ENCODE data around the gene MBOAT1.

MBOAT1 gene

DNA sequence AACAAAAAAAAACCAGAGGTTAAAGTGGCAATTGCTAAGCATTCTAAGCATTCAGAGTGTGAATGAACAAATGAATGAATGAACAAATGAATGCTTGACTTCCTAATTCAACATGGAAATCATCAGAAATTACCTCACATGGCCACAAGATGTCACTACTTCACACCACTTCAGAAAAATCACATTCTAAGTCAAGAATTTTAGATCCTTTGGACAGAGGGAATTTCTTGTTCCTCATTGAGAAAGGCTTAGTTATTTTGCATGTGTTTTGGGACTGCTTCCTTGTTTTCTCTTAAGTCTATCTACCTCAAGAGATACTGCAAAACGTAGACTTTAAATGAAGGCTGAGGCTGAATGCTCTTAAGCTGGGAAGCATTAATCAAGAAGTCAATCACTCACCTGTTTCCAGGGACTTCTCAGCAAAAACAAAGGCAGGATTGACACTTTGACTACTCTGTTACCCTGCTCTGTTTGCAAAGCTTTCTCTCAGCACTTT, 120.2 kb downstream of the MBOAT1 start:
- no peak for DNase-seq

DNA sequence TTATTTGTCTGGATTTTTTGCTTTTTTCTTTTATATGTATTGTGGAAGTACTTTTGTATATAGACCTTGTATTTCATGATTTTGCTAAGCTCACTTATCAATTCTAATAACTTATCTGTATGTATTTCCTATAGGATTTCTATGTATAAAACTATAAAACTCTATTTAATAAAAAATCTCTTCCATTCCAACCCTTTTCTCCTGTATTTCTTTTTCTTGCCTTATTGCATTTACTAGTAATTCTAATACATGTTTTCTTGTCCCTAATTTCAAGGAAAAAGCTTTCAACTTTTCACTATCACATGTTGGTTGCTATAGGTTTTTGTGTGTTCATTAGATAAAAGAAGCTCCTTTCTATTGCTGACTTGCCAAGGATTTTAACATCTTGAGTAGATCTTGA, 125.3 kb downstream of the MBOAT1 start:
- no peak for DNase-seq

DNA sequence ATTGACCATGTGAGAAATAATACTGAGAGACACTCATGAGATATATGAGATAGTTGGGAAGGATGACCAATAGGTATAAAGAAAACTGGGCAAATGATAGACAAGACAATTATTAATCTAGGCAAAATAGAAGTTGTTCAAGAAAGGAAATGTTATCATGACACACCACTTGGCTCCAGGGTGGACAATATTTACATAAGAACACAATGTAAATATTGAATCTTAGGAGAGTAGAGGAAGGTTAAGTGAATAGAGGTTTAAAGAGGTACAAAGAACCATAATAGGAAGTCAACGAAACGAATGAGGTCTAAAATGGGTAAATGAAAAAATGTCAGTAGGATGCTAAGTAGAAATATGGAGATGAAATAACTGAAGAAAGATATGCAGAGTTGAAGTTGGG, 126.5 kb downstream of the MBOAT1 start:
- no peak for DNase-seq

DNA sequence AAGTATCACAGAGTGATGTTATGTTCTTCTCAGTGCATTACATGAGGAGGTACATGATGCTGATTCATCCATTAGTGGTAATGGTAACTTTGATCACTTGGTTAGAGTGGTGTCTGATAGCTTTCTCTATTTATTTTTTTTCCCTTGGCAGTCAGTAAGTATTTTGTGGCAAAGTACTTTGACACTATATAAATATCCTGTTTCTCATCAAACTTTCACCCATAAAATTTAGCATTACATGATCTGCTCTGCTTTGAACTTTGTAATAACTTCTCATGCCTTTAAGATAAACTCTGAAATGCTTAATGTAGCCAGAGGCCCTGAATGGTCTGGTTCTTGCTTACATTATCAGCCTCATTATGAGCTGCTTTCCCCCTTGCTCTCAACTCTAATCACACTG, 127.9 kb downstream of the MBOAT1 start:
- DNase-seq, result no peak

DNA sequence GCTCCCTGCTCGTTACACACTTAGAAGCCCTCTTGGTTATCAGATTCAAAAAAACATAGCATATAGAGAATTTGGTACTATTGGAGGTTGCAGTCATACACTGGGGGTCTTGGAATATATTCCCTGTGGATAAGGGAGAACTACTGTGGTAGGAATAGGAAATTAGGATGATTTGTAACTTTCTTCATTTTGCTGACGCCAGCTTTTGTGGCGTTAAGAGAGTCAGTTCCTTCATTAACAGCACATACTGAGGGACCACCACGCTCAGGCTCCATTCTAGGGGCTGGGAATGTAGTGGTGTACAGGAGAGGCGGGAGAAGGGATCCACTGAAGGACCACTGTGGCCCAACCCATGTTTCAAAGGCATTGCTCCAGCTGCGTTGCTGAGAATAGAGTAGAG, 140.3 kb downstream of the MBOAT1 start:
- no peak for DNase-seq

DNA sequence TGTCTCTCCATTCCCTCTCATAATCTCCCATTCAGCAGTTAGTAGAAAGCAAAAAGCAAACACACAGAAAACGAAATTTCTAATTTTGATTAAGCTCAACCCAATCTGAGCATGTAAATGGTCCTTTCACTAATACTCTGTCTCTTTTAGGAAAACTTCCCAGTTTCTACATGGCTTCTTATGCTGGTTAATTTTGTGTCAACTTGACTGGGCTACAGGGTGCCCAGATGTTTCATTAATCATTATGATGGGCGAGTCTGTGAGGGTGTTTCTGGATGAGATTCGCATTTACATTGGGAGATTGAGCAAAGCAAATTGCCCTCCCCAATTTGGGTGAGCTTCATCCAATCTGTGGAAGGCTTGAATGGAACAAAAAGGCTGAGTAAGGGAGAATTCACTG, 142.2 kb downstream of the MBOAT1 start:
- no peak for DNase-seq

DNA sequence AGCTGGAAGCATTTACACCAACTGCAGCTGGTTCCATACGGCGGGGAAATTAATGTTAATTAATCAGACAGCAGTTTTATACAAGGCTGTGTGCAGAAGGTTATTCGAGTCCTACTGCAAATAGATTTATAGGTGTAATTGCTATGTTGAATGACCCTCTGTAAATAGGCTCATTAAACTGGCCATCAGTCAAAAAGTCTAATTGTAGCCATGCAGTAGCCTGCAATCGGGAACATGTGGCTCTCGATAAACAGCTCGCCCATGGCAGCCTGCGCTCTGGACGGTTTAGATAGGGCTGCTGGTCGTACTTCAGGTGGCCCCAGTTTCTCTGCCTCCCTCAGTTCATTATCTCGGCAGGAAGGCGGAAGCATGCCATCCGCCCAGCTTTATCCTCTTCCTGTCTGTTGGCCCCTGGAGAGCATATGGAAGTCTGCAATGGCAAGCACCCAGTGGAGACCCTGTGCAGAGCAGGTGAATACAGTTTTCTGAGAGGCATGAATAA, 143.2 kb downstream of the MBOAT1 start:
- no peak for DNase-seq

DNA sequence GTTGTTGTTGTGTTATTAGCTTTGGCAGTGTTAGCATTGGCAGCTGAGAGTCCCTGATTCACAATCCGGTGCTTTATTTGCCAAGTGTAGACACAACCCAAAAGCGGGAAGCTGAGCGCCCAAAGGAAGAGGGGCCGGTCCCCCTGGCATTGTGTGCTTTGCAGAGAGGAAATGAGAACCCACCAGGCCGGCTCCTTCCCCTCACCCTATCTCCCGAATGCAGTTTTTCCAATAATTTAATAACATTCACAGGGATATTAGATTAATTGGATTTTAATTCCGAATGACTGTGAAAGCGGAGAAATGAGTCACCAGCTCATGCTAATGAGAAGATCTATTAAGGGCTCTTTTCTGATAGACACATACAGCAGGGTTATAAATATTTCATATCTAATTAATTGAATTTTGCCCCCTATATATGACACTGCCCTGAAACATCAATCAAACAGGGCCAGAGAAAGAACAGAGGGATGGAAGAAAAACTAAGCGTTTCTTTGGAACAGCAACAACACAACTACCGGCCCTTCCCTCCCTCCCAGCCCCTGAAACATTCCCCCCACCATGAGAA, 143.8 kb downstream of the MBOAT1 start:
- DNase-seq, result no peak

DNA sequence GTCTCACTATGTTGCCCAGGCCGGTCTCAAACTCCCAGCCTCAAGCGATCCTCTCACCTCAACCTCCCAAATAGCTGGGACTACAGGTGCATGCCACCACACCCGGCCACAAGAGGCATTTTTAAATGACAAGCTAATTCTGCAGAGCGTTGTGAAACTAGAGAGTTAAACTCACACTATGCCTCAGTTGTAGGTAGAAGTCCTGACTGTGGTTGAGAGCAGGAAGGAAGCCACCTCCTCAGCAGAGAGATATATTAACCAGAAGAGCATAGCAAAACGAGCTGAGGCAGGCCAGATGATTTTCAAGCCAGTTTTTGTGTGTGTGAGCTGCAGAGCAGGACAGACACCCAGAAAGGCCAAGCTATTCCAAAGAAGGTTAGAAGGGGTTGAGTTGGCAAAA, 150.3 kb downstream of the MBOAT1 start:
- no peak for DNase-seq

DNA sequence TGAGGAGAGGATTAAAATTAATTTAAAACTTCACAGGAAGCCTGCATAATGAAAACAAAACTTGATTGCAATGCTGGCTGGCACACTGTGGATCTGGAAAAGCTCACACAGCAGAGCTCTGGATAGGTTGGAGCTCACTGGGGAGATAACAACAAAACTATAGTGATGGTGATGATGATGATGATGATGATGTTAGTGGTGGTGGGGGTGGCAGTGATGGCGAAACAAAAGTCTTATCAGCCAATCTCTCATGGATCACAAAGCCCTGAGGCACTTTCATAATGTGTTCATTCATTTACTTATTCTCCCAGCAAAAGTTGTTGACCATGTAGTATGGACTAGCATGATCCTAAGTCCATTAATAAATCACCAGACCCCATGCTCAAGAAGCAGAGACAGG, 152.0 kb downstream of the MBOAT1 start:
- DNase-seq, result no peak

DNA sequence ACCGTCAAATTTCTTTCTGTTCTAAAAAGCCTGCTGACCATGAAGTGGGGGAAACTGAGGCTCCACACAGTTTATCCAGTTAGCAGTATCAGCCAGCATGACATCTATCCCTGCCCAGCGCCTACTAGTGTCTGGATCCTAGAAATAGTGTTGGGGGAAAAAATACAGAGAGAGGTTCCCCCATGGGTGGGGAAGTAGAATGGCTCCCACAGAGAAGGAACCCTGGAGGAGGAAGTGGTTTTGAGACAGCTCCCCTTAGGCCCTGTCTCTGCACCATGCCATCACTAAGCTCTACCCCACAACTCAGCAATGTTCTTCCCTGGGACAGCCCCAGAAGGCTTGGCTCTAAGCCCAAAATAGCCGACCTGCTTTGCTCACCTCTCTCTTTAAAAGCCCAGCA, 153.4 kb downstream of the MBOAT1 start:
- no peak for DNase-seq

DNA sequence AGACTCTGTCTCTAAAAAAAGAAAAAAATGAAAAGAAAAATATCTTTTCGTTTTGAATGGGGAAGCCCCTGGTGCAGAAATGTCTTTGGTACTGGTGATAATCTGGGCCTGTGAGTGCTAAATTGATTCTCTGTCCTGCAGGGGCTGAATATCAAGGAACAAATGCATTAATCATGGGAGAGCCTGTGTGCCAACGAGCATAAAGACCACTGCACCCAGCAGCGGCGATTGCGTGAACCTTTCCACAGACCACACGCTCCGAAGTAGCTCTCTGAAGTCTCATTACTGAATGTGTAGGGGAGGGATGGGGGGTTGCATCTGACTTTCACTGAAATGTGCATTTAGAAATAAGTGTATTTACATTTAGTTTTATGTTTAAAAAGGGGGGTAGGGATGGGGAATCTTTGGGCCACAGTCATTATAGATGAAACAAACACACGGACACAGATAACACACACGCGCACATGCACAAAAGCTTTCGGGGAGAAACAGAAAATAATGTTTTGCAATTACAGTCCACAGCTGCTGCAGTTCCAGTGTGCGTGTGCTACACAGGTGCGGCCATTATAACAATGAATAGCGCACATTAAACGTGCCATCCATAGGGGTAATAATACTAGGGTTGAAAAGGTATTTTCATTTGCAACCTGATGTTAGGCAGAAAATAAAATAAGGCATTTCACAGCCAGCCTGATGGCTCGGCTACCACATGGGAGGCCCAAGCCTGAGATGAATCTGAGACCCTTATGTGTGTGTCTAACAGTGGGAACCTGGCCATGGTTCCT, 154.0 kb downstream of the MBOAT1 start:
- DNase-seq, result no peak

DNA sequence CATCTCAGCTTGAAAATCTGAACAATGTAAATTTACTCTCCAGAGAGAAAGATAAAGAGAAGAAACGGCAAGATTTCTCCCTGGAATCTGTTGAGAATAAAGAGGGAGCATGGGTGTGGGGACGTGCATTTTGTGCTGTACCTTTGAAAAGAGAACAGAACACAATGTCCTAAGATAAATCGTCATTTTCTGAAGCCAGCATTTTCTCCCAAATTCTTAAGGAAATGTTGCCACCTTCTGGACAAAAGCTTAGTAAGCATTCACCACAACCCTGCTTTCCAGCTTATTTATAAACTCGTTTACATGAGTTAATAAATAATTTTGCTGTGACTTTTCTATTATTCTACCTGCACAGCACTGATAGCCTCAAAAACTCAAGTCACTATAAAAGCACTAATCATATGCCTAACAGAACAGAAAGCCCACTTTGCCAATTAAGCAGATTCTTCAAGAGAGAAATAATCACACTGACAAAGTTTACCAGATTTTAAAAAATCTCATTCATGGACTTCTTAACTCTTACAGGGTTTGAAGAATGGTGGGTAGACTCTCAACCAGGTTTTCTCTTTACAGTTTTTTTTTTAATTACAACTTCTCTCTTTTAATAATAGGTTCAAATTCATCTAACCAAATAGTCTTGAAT, 155.8 kb downstream of the MBOAT1 start:
- DNase-seq, result no peak

DNA sequence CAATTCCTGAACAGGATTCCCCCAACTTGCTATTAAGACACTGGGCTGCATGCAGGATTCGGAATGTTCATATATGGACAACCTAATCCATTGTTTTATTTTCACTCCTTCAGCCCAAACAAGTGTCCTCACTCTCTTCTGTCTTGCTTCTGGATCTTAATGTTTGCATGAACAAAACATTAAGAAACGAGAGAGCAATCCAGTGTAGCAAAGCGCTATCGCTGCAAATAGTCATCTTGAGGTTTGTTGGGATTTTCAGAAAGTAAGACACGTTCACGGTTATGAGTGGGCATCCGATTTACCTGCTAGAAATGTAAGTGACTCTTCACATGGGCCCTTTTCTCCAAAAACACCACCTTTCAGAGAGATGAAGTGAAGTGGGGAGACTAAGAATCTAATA, 156.4 kb downstream of the MBOAT1 start:
- no peak for DNase-seq
